HG03469 (cell line): ENCODE results near the gene PBX4.

Experiments
- ATAC-seq: cut with Tn5 transposase; IDR thresholded peaks from one replicate; pipeline ENCODE4 v1.9.1; 2021; ENCODE audit warnings: mild to moderate bottlenecking, moderate library complexity, moderate number of reproducible peaks; ENCODE audit not compliant: unreplicated experiment

PBX4 gene

GRCh38 chr19:19649580-19649995 is 31.1 kb upstream of the PBX4 start:
- no peak for ATAC-seq

GRCh38 chr19:19649155-19649554 is 30.7 kb upstream of the PBX4 start:
- ATAC-seq: no peak

- ATAC-seq: no peak
These were observed 28.7 kb upstream of the PBX4 start for GRCh38 chr19:19647037-19647835.

GRCh38 chr19:19645233-19645870 is 26.9 kb upstream of the PBX4 start:
- no peak for ATAC-seq

- no peak for ATAC-seq
These were observed 25.5 kb upstream of the PBX4 start for GRCh38 chr19:19644054-19644388.

GRCh38 chr19:19643158-19644053 is 24.9 kb upstream of the PBX4 start, which contains the start of gene GMIP:
Gene GMIP (minus strand): TSS chr19:19643657. CDS start chr19:19643529, 128 bp downstream.
- peak; percentile 48 for ATAC-seq

- no peak for ATAC-seq
These were observed 24.1 kb upstream of the PBX4 start for GRCh38 chr19:19642506-19643157.

- no peak for ATAC-seq
These were observed 19.2 kb upstream of the PBX4 start for GRCh38 chr19:19637523-19638251.

GRCh38 chr19:19637186-19637522 is 18.7 kb upstream of the PBX4 start:
- no peak for ATAC-seq

GRCh38 chr19:19636573-19637185 is 18.2 kb upstream of the PBX4 start:
- ATAC-seq: no peak

- ATAC-seq: no peak
These were observed 16.8 kb upstream of the PBX4 start for GRCh38 chr19:19635313-19635702.

GRCh38 chr19:19634516-19635312 is 16.2 kb upstream of the PBX4 start:
- ATAC-seq: no peak

- no peak for ATAC-seq
These were observed 15.4 kb upstream of the PBX4 start for GRCh38 chr19:19633711-19634515.

GRCh38 chr19:19632661-19633060 is 14.2 kb upstream of the PBX4 start:
- no peak for ATAC-seq

- ATAC-seq: no peak
These were observed 12.9 kb upstream of the PBX4 start for GRCh38 chr19:19631346-19631745.

GRCh38 chr19:19630426-19630825 is 11.9 kb upstream of the PBX4 start:
- no peak for ATAC-seq

- no peak for ATAC-seq
These were observed 11.6 kb upstream of the PBX4 start for GRCh38 chr19:19630062-19630414.

- no peak for ATAC-seq
These were observed 10.1 kb upstream of the PBX4 start for GRCh38 chr19:19628501-19629134.
